ENCODE data around the gene BTBD18.

DNA sequence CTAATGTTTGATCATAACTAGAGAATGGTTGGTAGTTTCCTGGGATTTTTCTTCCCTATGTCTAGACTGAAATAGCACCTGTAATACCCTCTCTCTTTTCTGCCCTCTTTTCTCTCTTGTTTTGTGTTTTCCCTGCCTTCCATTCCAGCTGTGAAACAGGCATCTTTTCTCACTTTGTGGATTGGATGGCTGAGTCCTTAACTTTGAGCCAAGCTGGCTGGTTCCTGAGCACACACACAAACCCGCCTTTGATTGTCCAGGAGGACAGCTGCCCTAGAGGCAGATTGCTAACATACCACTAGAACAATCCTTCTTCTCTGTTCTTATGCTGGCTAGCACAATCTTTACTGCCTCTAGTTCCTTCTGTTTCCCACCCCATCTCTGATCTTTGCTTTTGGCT lies 27.7 kb upstream of the BTBD18 start:
- no peak for TF ChIP-seq CTCF (IDR thresholded peaks at IDR 0.05; ENCODE audit: insufficient read depth, low read length, poor library complexity, severe bottlenecking)
- no peak for TF ChIP-seq EZH2phosphoT487 (conservative IDR thresholded peaks at IDR 0.05; ENCODE audit: low read length)

All from SU-DHL-6 (cell line).